Smooth muscle cell of bladder (primary cell): ENCODE measurements around the gene CPSF2. TPM values are rescaled to one million over a fixed set of nuclear protein-coding genes. Genes with fewer than 3 reads are reported as not detected.

Experiments
- total RNA-seq: library from RNA; depleted of rRNA; stranded (reverse); fragments of >200 nt; gene quantifications from 2 replicates; pipeline ENCODE4 v1.2.3, GENCODE V29; 2014

CPSF2 gene
- 31.3 and 47.4 TPM in 2 replicates for total RNA-seq

GRCh38 chr14:92121670-92122350 is at the start of gene CPSF2, which contains the start of gene NDUFB1:
CPSF2 (plus strand) TSS chr14:92121969; CDS start chr14:92130985, 9,016 bp downstream.
NDUFB1 (minus strand) TSS chr14:92121706; CDS start chr14:92117637, 4,069 bp downstream.

GRCh38 chr14:92106143-92106926 is 15.4 kb upstream of the CPSF2 start, which contains the start of gene ATXN3:
ATXN3 (minus strand) TSS chr14:92106582; CDS start chr14:92106552, 30 bp downstream.

Other genes with a start within 250 kb of the CPSF2 start
- 35.4 and 46.7 TPM in 2 replicates for gene FBLN5, start 174.3 kb upstream of the CPSF2 start, total RNA-seq
- gene TRIP11, start 81.9 kb upstream of the CPSF2 start, total RNA-seq = 30.7 and 31.1 TPM in 2 replicates
- gene ATXN3, start 15.4 kb upstream of the CPSF2 start, total RNA-seq = 60.0 and 74.2 TPM in 2 replicates
- 253 and 349 TPM in 2 replicates for gene NDUFB1, start 263 bp upstream of the CPSF2 start, total RNA-seq
- gene SLC24A4, start 201.2 kb downstream of the CPSF2 start, total RNA-seq = not detected in 2 replicates